ENCODE results near the gene PLA2G15. TPM values are rescaled to one million over a fixed set of nuclear protein-coding genes. Genes with fewer than 3 reads are reported as not detected.

Gene PLA2G15, protein sequence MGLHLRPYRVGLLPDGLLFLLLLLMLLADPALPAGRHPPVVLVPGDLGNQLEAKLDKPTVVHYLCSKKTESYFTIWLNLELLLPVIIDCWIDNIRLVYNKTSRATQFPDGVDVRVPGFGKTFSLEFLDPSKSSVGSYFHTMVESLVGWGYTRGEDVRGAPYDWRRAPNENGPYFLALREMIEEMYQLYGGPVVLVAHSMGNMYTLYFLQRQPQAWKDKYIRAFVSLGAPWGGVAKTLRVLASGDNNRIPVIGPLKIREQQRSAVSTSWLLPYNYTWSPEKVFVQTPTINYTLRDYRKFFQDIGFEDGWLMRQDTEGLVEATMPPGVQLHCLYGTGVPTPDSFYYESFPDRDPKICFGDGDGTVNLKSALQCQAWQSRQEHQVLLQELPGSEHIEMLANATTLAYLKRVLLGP
- 26.1 TPM for polyA plus RNA-seq (2013, experiment 1 of 2)
- polyA plus RNA-seq (2013, experiment 2 of 2) = 25.9 TPM

DNA sequence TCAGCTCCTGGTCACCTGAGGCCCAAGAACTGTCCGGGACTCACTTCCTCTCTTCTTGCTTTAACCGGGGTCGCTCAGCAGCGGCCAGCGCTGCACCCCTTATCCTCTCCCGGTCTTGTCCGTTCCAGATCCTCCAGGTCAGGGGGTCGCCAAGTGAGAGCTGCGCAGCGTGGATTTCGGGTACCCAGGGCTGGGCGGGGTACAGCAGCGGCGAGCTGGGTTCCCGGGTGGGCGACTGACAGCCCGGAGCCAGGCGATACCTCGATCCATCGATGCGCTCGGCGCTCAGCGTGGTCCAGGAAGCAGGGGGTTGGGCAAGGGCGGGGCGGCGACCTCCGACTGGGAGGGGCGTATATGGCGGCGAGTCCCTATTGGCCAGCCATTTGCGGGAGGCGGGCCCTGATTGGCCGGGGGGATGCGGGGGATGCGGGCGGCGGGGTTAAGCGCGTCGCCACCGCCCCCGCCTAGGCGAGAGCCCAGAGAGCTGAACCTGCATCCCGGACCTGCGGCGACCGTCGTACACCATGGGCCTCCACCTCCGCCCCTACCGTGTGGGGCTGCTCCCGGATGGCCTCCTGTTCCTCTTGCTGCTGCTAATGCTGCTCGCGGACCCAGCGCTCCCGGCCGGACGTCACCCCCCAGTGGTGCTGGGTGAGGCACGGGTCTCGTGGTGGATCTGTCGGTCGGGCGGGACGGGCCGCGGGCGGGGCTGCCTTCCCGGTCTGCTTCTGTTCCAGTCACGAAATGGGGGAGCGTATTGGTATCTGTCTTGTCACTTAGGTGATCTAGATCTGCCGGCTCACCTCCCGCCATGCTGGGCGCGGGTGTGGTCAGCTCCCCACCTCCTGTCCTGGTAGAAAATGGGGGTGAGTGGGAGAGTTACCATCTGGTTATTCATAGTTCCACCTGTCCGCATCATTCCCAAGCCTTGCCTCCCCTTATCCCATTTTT lies at the start of gene PLA2G15:
PLA2G15 (plus strand) TSS at position 471 of the 951 bp plus-strand sequence; CDS start at position 525, 54 bp downstream.
- peak within 1 kb of the TSS; percentile 93 for H3K4me2 ChIP-seq (ENCODE audit: low read length, poor library complexity, severe bottlenecking)
- peak within 1 kb of the TSS in 1 of 2 experiments; percentile 97 for H3K14ac ChIP-seq (ENCODE audit: low read length in 2 of 2)
- peak within 1 kb of the TSS in 1 of 2 experiments; percentile 58 for H2BK12ac ChIP-seq (ENCODE audit: low read length in 2 of 2)
- H3K27me3 ChIP-seq (ENCODE audit: control insufficient read depth in 1 of 2, insufficient read depth in 1 of 2, low read length in 2 of 2) = no peaks in the 10 kb centered on the region
- peaks cover 27% of the 10 kb centered on the region for H3K4me1 ChIP-seq (ENCODE audit: control insufficient read depth, insufficient read depth, low read depth, low read length)
- no peak within 1 kb of the TSS for H3K27ac ChIP-seq (ENCODE audit: low read length, poor library complexity, severe bottlenecking)
- H3K36me3 ChIP-seq (ENCODE audit: control insufficient read depth in 1 of 2, insufficient read depth in 2 of 2, low read depth in 1 of 2, low read length in 2 of 2) = peaks cover 14 to 15% of the 10 kb centered on the region in 2 experiments
- peak within 1 kb of the TSS; percentile 48 to 91 for H3K4ac ChIP-seq (ENCODE audit: low read depth in 1 of 2, low read length in 2 of 2)
- peak within 1 kb of the TSS; percentile 96 for H2AFZ ChIP-seq (ENCODE audit: low read depth, low read length)
- peak within 1 kb of the TSS; percentile 49 for H2AK5ac ChIP-seq (ENCODE audit: low read length, severe bottlenecking)
- H2BK120ac ChIP-seq (ENCODE audit: low read depth, low read length) = no peak within 1 kb of the TSS
- under 1% methylated on average over 66 of the region's 75 CpGs for WGBS
- no peak within 1 kb of the TSS for H2BK5ac ChIP-seq (ENCODE audit: low read depth, low read length, poor library complexity, severe bottlenecking)
- H4K91ac ChIP-seq (ENCODE audit: low read length) = peak within 1 kb of the TSS; percentile 84
- peak within 1 kb of the TSS; percentile 99 for H3K4me3 ChIP-seq (ENCODE audit: insufficient read depth in 1 of 2, low read depth in 1 of 2, low read length in 2 of 2)
- peak; percentile 95 for DNase-seq
- H3K9ac ChIP-seq (ENCODE audit: low read length) = peak within 1 kb of the TSS; percentile 93
- peak within 1 kb of the TSS in 1 of 2 experiments; percentile 86 for H3K23ac ChIP-seq (ENCODE audit: low read length in 2 of 2)
- peaks cover 37% of the 10 kb centered on the region for H3K79me1 ChIP-seq (replicated peaks; ENCODE audit: low read length, poor library complexity, severe bottlenecking)
- peak within 1 kb of the TSS; percentile 64 for H2BK15ac ChIP-seq (ENCODE audit: low read depth, poor library complexity, severe bottlenecking)
- no peaks in the 10 kb centered on the region for H3K9me3 ChIP-seq (ENCODE audit: control insufficient read depth, low read length)
- peak within 1 kb of the TSS; percentile 88 for H4K8ac ChIP-seq (ENCODE audit: low read length)
- peak within 1 kb of the TSS; percentile 80 to 95 for H3K18ac ChIP-seq (ENCODE audit: low read depth in 1 of 2, low read length in 2 of 2)

DNA sequence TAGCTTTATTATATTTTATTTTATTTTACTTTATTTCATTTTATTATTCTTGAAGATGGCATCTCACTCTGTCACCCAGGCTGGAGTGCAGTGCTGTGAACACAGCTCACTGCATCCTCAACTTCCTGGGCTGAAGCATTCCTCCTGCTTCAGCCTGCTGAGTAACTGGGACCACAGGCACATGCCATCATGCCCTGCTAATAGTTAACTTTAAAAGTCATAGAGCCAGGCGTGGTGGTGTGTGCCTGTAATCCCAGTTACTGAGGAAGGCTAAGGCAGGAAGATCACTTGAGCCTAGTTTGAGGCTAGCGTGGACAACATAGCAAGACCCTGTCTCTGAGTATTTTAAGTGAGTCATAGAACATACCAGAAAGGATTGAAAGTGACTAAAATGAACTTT lies 47.9 kb upstream of the PLA2G15 start:
- Histone ChIP-seq H2BK120ac (ENCODE audit: low read depth, low read length) (no peak overlapping the region), H3K4me1 (ENCODE audit: control insufficient read depth, insufficient read depth, low read depth, low read length) (peaks cover 1% of the 10 kb centered on the region), H4K8ac (ENCODE audit: low read length) (no peak overlapping the region), H3K27me3 (ENCODE audit: control insufficient read depth in 1 of 2, insufficient read depth in 1 of 2, low read length in 2 of 2) (no peaks in the 10 kb centered on the region), H3K23ac (ENCODE audit: low read length in 2 of 2) (no peak overlapping the region), H4K91ac (ENCODE audit: low read length) (no peak overlapping the region), H2BK5ac (ENCODE audit: low read depth, low read length, poor library complexity, severe bottlenecking) (no peak overlapping the region), H3K79me1 (replicated peaks; ENCODE audit: low read length, poor library complexity, severe bottlenecking) (peaks cover 13% of the 10 kb centered on the region), H2BK15ac (ENCODE audit: low read depth, poor library complexity, severe bottlenecking) (no peak overlapping the region), H3K4ac (ENCODE audit: low read depth in 1 of 2, low read length in 2 of 2) (no peak overlapping the region), H2BK12ac (ENCODE audit: low read length in 2 of 2) (no peak overlapping the region), H3K27ac (ENCODE audit: low read length, poor library complexity, severe bottlenecking) (peak overlapping the region; percentile 82), H3K9ac (ENCODE audit: low read length) (no peak overlapping the region), H2AK5ac (ENCODE audit: low read length, severe bottlenecking) (no peak overlapping the region), H3K4me3 (ENCODE audit: insufficient read depth in 1 of 2, low read depth in 1 of 2, low read length in 2 of 2) (no peak overlapping the region), H3K9me3 (ENCODE audit: control insufficient read depth, low read length) (no peaks in the 10 kb centered on the region), H3K18ac (ENCODE audit: low read depth in 1 of 2, low read length in 2 of 2) (peak overlapping the region in 1 of 2 experiments; percentile 18), H3K36me3 (ENCODE audit: control insufficient read depth in 1 of 2, insufficient read depth in 2 of 2, low read depth in 1 of 2, low read length in 2 of 2) (peaks cover 4 to 19% of the 10 kb centered on the region in 2 experiments), H2AFZ (ENCODE audit: low read depth, low read length) (no peak overlapping the region), H3K14ac (ENCODE audit: low read length in 2 of 2) (no peak overlapping the region), H3K4me2 (ENCODE audit: low read length, poor library complexity, severe bottlenecking) (no peak overlapping the region)
- DNase-seq = peak; percentile 20
- WGBS = 98% methylated on average over 2 of the region's 2 CpGs

DNA sequence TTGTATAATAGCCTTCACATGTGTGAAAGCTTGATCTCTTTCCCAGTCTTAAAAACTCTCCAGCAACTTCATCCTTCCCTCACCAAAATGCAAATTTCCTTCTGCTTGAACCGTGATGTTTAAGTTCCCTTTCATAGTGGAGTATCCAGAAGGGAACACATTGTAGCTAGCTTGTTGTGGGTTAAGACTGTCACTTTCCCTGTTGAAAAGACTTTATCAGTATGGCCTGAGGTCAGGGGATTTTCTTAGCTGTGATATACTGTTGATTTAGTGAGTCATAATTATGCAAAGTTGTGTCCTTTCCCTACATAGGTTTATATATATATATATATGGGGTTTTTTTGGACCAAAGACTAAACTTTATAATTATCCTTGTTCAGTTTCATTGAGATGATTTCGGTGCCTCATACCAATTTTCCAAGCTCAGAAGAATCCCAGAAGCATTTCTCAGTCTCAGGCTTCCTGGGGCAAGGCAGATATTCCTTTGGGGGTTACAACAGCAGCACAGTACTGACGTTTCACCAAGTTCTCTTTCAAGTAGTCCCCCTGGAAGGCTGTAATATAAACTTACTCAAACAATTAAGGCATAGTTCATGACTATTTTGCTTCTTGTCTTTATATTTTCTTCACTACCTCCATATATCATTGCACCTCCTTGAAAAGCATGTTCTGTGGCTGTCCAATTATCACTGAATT lies 44.9 kb upstream of the PLA2G15 start:
- DNase-seq = peak; percentile 48
- no peaks in the 10 kb centered on the region for H3K36me3 ChIP-seq (ENCODE audit: control insufficient read depth in 1 of 2, insufficient read depth in 2 of 2, low read depth in 1 of 2, low read length in 2 of 2)
- no peak overlapping the region for H3K4me3 ChIP-seq (ENCODE audit: insufficient read depth in 1 of 2, low read depth in 1 of 2, low read length in 2 of 2)
- H2AFZ ChIP-seq (ENCODE audit: low read depth, low read length) = no peak overlapping the region
- no peak overlapping the region for H2BK5ac ChIP-seq (ENCODE audit: low read depth, low read length, poor library complexity, severe bottlenecking)
- H2AK5ac ChIP-seq (ENCODE audit: low read length, severe bottlenecking) = no peak overlapping the region
- H4K8ac ChIP-seq (ENCODE audit: low read length) = no peak overlapping the region
- no peak overlapping the region for H2BK12ac ChIP-seq (ENCODE audit: low read length in 2 of 2)
- no peak overlapping the region for H3K4ac ChIP-seq (ENCODE audit: low read depth in 1 of 2, low read length in 2 of 2)
- no peak overlapping the region for H3K18ac ChIP-seq (ENCODE audit: low read depth in 1 of 2, low read length in 2 of 2)
- no peak overlapping the region for H3K27ac ChIP-seq (ENCODE audit: low read length, poor library complexity, severe bottlenecking)
- H2BK120ac ChIP-seq (ENCODE audit: low read depth, low read length) = no peak overlapping the region
- 64% methylated on average over 3 of the region's 3 CpGs for WGBS
- no peak overlapping the region for H4K91ac ChIP-seq (ENCODE audit: low read length)
- H3K27me3 ChIP-seq (ENCODE audit: control insufficient read depth in 1 of 2, insufficient read depth in 1 of 2, low read length in 2 of 2) = no peaks in the 10 kb centered on the region
- H3K9me3 ChIP-seq (ENCODE audit: control insufficient read depth, low read length) = no peaks in the 10 kb centered on the region
- H3K23ac ChIP-seq (ENCODE audit: low read length in 2 of 2) = no peak overlapping the region
- H3K79me1 ChIP-seq (replicated peaks; ENCODE audit: low read length, poor library complexity, severe bottlenecking) = peaks cover 13% of the 10 kb centered on the region
- H3K14ac ChIP-seq (ENCODE audit: low read length in 2 of 2) = no peak overlapping the region
- peaks cover 1% of the 10 kb centered on the region for H3K4me1 ChIP-seq (ENCODE audit: control insufficient read depth, insufficient read depth, low read depth, low read length)
- no peak overlapping the region for H3K4me2 ChIP-seq (ENCODE audit: low read length, poor library complexity, severe bottlenecking)
- H3K9ac ChIP-seq (ENCODE audit: low read length) = no peak overlapping the region
- no peak overlapping the region for H2BK15ac ChIP-seq (ENCODE audit: low read depth, poor library complexity, severe bottlenecking)

All from mesenchymal stem cell (in vitro differentiated cells and primary cell).